Measurements from ENCODE around the gene EID2B.

GRCh38 chr19:39492225-39492624, 40.4 kb downstream of the EID2B start:
- TF ChIP-seq CTCF (IDR thresholded peaks at IDR 0.05; ENCODE audit: poor library complexity): no peak
- TF ChIP-seq EZH2phosphoT487 (IDR thresholded peaks at IDR 0.05; ENCODE audit: low read depth, severe bottlenecking, unreplicated experiment): no peak

All from hepatocyte (in vitro differentiated cells).